Panc1 (cell line): ENCODE data around the gene DLL1. TPM values are rescaled to one million over a fixed set of nuclear protein-coding genes. Genes with fewer than 3 reads are reported as not detected.

Source experiments
- ATAC-seq: fragments of 200-7000 bp; cut with Tn5 transposase; 2 replicates; pipeline ENCODE4 v1.9.1; 2020; ENCODE audit warnings: mild to moderate bottlenecking, moderate library complexity
- BruUV-seq: library from RNA; stranded (reverse); fragments of 400-500 nt; replicated peaks from 2 replicates; lab custom pipeline; 2021; lab: Mats Ljungman, UMichigan
- CTCF ChIA-PET: fragments of 300-600 bp; sonication (Branson Sonifier 250); formaldehyde crosslinking; loops from one replicate; lab custom pipeline; 2022; ENCODE audit warnings: antibody characterized with exemption; lab: Charles Lee
- POLR2A ChIA-PET: fragments of 300-600 bp; sonication (Branson Sonifier 250); formaldehyde crosslinking; loops from one replicate; lab custom pipeline; 2022; ENCODE audit warnings: antibody characterized with exemption; lab: Charles Lee
- DNase-seq: peaks from one replicate; pipeline ENCODE4 v3.0.0-alpha.2; 2010; ENCODE audit warnings: low read depth, low spot score
- H3K27ac ChIP-seq: 2 replicates; pipeline ENCODE4 v1.5.1; 2011; ENCODE audit warnings: mild to moderate bottlenecking, low read length, inconsistent platforms
- H3K27me3 ChIP-seq: fragments of 200-500 bp; sonication (Bioruptor generic); 2 replicates; pipeline ENCODE4 v1.6.0; 2014; ENCODE audit warnings: low read length, inconsistent platforms; ENCODE audit not compliant: control insufficient read depth, insufficient read depth
- H3K36me3 ChIP-seq: fragments of 200-500 bp; sonication (Bioruptor generic); 2 replicates; pipeline ENCODE4 v1.5.1; 2014; ENCODE audit warnings: inconsistent platforms, mild to moderate bottlenecking, low read length, moderate library complexity; ENCODE audit not compliant: control insufficient read depth, insufficient read depth
- H3K4me1 ChIP-seq: 2 replicates; pipeline ENCODE4 v1.5.1; 2011; ENCODE audit warnings: inconsistent platforms, mild to moderate bottlenecking, low read length, moderate library complexity; ENCODE audit not compliant: control insufficient read depth, insufficient read depth
- H3K4me3 ChIP-seq, 2 experiments: 2 replicates each; pipeline ENCODE4 v1.5.1; 2011 to 2012; ENCODE audit warnings: low read depth in 2 of 2, low read length in 2 of 2, mild to moderate bottlenecking in 2 of 2, inconsistent platforms in 1 of 2, moderate library complexity in 1 of 2
- H3K9me3 ChIP-seq: fragments of 200-500 bp; sonication (Bioruptor generic); 2 replicates; pipeline ENCODE4 v1.5.1; 2014; ENCODE audit warnings: low read depth, mild to moderate bottlenecking, inconsistent platforms, low read length, moderate library complexity; ENCODE audit not compliant: control insufficient read depth, insufficient read depth
- POLR2AphosphoS5 ChIP-seq: IDR thresholded peaks from 2 replicates; pipeline ENCODE4 v1.6.1; 2012; ENCODE audit warnings: mild to moderate bottlenecking, low read depth, low read length, moderate library complexity
- REST ChIP-seq, 2 experiments: IDR thresholded peaks; 2 replicates each; pipeline ENCODE4 v1.6.1; 2011 to 2012; ENCODE audit warnings: low read depth in 2 of 2, control low read depth in 1 of 2, low read length in 1 of 2, mild to moderate bottlenecking in 1 of 2, moderate library complexity in 1 of 2; ENCODE audit not compliant: insufficient read depth in 1 of 2
- SIN3A ChIP-seq: IDR thresholded peaks from 2 replicates; pipeline ENCODE4 v1.6.1; 2012; ENCODE audit warnings: low read depth, mild to moderate bottlenecking, low read length, moderate library complexity, borderline replicate concordance; ENCODE audit not compliant: insufficient read depth
- TCF7L2 ChIP-seq: IDR thresholded peaks from 2 replicates; pipeline ENCODE4 v1.6.1; 2011; ENCODE audit warnings: mild to moderate bottlenecking, low read depth, low read length, inconsistent platforms
- in situ Hi-C: cut with HindIII; loops from 2 replicates; pipeline ENCODE4 v1.10.0; 2016; ENCODE audit warnings: low sequenced_read_pairs, low pct_unique_long_range_greater_than_20kb
- intact Hi-C: fragments of 100-400 bp; cut with micrococcal nuclease; formaldehyde crosslinking; loops from one replicate; pipeline ENCODE4 v1.10.0; 2022; ENCODE audit not compliant: unreplicated experiment
- total RNA-seq: library from RNA; stranded (reverse); gene quantifications from one replicate; pipeline ENCODE4 v1.2.1, GENCODE V29; 2021; ENCODE audit not compliant: unreplicated experiment
- TF ChIP-seq, protein P1 (sequence below): fragments of 450-650 bp; IDR thresholded peaks from 2 replicates; pipeline ENCODE4 v1.5.1; 2017; ENCODE audit warnings: mild to moderate bottlenecking

The DLL1 gene
- total RNA-seq, 1 experiment from 2014 or later, result 2.4 TPM

DNA sequence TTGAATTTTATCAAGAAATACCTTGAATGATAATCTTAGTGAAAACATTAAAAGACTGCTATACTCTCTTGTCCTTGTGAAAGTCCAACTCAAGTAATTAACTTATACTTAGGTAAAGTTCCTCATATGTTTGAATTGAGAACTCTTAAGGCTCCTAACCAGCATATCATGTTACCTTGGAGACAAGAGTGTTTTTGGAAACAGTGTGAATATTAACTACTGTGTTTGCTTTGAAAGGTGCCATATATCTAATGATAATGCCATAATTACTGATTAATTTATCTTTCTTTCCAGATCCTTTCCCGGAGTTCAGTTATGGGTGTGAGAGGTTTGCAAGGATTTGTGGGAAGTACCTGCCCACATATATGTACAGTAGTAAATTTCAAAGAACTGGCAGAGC is 26.2 kb upstream of the DLL1 start:
- TF ChIP-seq SIN3A (no peak), POLR2AphosphoS5 (no peak), TCF7L2 (no peak), REST (IDR thresholded peaks at IDR 0.05; ENCODE audit: insufficient read depth in 1 of 2, low read depth in 2 of 2, low read length in 1 of 2) (no peak)
- TF ChIP-seq, protein P1, sequence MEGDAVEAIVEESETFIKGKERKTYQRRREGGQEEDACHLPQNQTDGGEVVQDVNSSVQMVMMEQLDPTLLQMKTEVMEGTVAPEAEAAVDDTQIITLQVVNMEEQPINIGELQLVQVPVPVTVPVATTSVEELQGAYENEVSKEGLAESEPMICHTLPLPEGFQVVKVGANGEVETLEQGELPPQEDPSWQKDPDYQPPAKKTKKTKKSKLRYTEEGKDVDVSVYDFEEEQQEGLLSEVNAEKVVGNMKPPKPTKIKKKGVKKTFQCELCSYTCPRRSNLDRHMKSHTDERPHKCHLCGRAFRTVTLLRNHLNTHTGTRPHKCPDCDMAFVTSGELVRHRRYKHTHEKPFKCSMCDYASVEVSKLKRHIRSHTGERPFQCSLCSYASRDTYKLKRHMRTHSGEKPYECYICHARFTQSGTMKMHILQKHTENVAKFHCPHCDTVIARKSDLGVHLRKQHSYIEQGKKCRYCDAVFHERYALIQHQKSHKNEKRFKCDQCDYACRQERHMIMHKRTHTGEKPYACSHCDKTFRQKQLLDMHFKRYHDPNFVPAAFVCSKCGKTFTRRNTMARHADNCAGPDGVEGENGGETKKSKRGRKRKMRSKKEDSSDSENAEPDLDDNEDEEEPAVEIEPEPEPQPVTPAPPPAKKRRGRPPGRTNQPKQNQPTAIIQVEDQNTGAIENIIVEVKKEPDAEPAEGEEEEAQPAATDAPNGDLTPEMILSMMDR, result no peak
- DNase-seq (no peak), ATAC-seq (no peak)
- no peaks in the 10 kb centered on the region for H3K27me3 ChIP-seq
- no peak overlapping the region for H3K27ac ChIP-seq
- ChIA-PET CTCF (no interaction called here), POLR2A (no interaction called here)
- no peaks in the 10 kb centered on the region for H3K9me3 ChIP-seq
- in situ Hi-C loops, result no loop called here
- H3K4me1 ChIP-seq, result peaks cover 13% of the 10 kb centered on the region
- intact Hi-C loops, result no loop called here
- H3K4me3 ChIP-seq, result no peak overlapping the region
- peaks cover 2% of the 10 kb centered on the region; the same call in 1 of the 2 replicates for H3K36me3 ChIP-seq
- no TSS peak for BruUV-seq

- intact Hi-C loops, result no loop called here
- peaks cover 2% of the 10 kb centered on the region; the same call in 1 of the 2 replicates for H3K36me3 ChIP-seq
- no peaks in the 10 kb centered on the region for H3K27me3 ChIP-seq
- POLR2A ChIA-PET, result no interaction called here
- H3K9me3 ChIP-seq, result no peaks in the 10 kb centered on the region
- DNase-seq, result no peak
- TF ChIP-seq REST (IDR thresholded peaks at IDR 0.05; ENCODE audit: insufficient read depth in 1 of 2, low read depth in 2 of 2, low read length in 1 of 2), result no peak
- no peak for TF ChIP-seq TCF7L2
- no peak for TF ChIP-seq SIN3A
- TF ChIP-seq, protein P1, result no peak
- TF ChIP-seq POLR2AphosphoS5, result no peak
- no peak overlapping the region for H3K4me3 ChIP-seq
- CTCF ChIA-PET, result no interaction called here
- in situ Hi-C loops, result no loop called here
- peaks cover 13% of the 10 kb centered on the region for H3K4me1 ChIP-seq
- ATAC-seq, result peak; percentile 82
- no peak overlapping the region for H3K27ac ChIP-seq
- no TSS peak for BruUV-seq
These were observed 25.2 kb upstream of the DLL1 start for GRCh38 chr6:170316071-170316470.
